Subcutaneous adipose tissue (tissue), 4 donors: ENCODE measurements around the gene SPEG. TPM values are rescaled to one million over a fixed set of nuclear protein-coding genes. Genes with fewer than 3 reads are reported as not detected.

Source experiments
- CTCF ChIP-seq: fragments of 450-650 bp; IDR thresholded peaks from one replicate; pipeline ENCODE4 v1.5.1; 2016; ENCODE audit warnings: low read depth, mild to moderate bottlenecking, control low read depth, antibody characterized with exemption, moderate library complexity
- total RNA-seq, 4 donors: library from RNA; depleted of rRNA; stranded (reverse); fragments of >200 nt; gene quantifications; one replicate each; pipeline ENCODE4 v1.1.0, GENCODE V29; 2016

Gene SPEG
- total RNA-seq, 4 donors from 2014 or later: 0.49 to 5.9 (median 2.9) TPM

- TF ChIP-seq CTCF: no peak
Observed at GRCh38 chr2:219461669-219462068, 27.0 kb downstream of the SPEG start.

- TF ChIP-seq CTCF: no peak
Observed at GRCh38 chr2:219462349-219462748, 27.7 kb downstream of the SPEG start.

GRCh38 chr2:219464286-219465032, 29.8 kb downstream of the SPEG start:
- TF ChIP-seq CTCF: no peak

- TF ChIP-seq CTCF: no peak
Observed at GRCh38 chr2:219465659-219466561, 31.3 kb downstream of the SPEG start.

- TF ChIP-seq CTCF: no peak
Observed at GRCh38 chr2:219466816-219467735, 32.4 kb downstream of the SPEG start.

GRCh38 chr2:219467736-219468075, 33.1 kb downstream of the SPEG start:
- TF ChIP-seq CTCF: no peak
